GM21526 (cell line): ENCODE measurements around the gene SYN1.
"Not testable (repeated sequence)": the region's sequence is repeated elsewhere in the genome, so short reads cannot be mapped to it uniquely, and the experiment has no call there.

Experiments
- ATAC-seq: cut with Tn5 transposase; IDR thresholded peaks from one replicate; pipeline ENCODE4 v1.9.1; 2021; ENCODE audit warnings: moderate library complexity; ENCODE audit not compliant: unreplicated experiment, low FRiP score

The SYN1 gene

GRCh38 chrX:47619486-47620302, at the start of gene SYN1:
Gene SYN1 (minus strand): TSS chrX:47619857. CDS start chrX:47619728, 129 bp downstream.
- peak; percentile 60 for ATAC-seq

- not testable (repeated sequence) for ATAC-seq
Measured at GRCh38 chrX:47665797-47666196, 46.1 kb upstream of the SYN1 start.

- ATAC-seq, result no peak
Measured at GRCh38 chrX:47664737-47665136, 45.1 kb upstream of the SYN1 start.

- no peak for ATAC-seq
Measured at GRCh38 chrX:47662144-47662657, 42.5 kb upstream of the SYN1 start.

GRCh38 chrX:47661539-47661938, 41.9 kb upstream of the SYN1 start:
- ATAC-seq, result no peak

GRCh38 chrX:47659421-47659726, 39.7 kb upstream of the SYN1 start:
- ATAC-seq, result no peak

- peak; percentile 72 for ATAC-seq
Measured at GRCh38 chrX:47658684-47659420, 39.2 kb upstream of the SYN1 start, which contains the start of gene UXT. Gene UXT (minus strand): TSS chrX:47659180. CDS start chrX:47658927, 253 bp downstream.

GRCh38 chrX:47658301-47658683, 38.6 kb upstream of the SYN1 start:
- ATAC-seq, result no peak

GRCh38 chrX:47651043-47651905, 31.6 kb upstream of the SYN1 start:
- no peak for ATAC-seq

- peak; percentile 79 for ATAC-seq
Measured at GRCh38 chrX:47650164-47651042, 30.7 kb upstream of the SYN1 start, which contains the start of gene ELK1. Gene ELK1 (minus strand): TSS chrX:47650563. CDS start chrX:47641441, 9,122 bp downstream.

- ATAC-seq, result no peak
Measured at GRCh38 chrX:47649781-47650163, 30.1 kb upstream of the SYN1 start.

GRCh38 chrX:47649271-47649670, 29.6 kb upstream of the SYN1 start:
- no peak for ATAC-seq

GRCh38 chrX:47648376-47648775, 28.7 kb upstream of the SYN1 start:
- ATAC-seq, result no peak

GRCh38 chrX:47646636-47647035, 27.0 kb upstream of the SYN1 start:
- ATAC-seq, result no peak

GRCh38 chrX:47645530-47645929, 25.9 kb upstream of the SYN1 start:
- ATAC-seq, result no peak

- no peak for ATAC-seq
Measured at GRCh38 chrX:47644557-47645091, 25.0 kb upstream of the SYN1 start.

- ATAC-seq, result no peak
Measured at GRCh38 chrX:47643926-47644325, 24.3 kb upstream of the SYN1 start.

- no peak for ATAC-seq
Measured at GRCh38 chrX:47638816-47639215, 19.2 kb upstream of the SYN1 start.

- no peak for ATAC-seq
Measured at GRCh38 chrX:47637546-47638195, 18.0 kb upstream of the SYN1 start.
